ENCODE data around the gene CELSR1.
A peak's percentile ranks its signal among the peaks of the same experiment; 100 is the strongest.

The CELSR1 gene

GRCh38 chr22:46457502-46458488 lies 79.6 kb downstream of the CELSR1 start:
- no peak for DNase-seq

- DNase-seq, result no peak
Measured at GRCh38 chr22:46456818-46457163, 80.6 kb downstream of the CELSR1 start.

DNA sequence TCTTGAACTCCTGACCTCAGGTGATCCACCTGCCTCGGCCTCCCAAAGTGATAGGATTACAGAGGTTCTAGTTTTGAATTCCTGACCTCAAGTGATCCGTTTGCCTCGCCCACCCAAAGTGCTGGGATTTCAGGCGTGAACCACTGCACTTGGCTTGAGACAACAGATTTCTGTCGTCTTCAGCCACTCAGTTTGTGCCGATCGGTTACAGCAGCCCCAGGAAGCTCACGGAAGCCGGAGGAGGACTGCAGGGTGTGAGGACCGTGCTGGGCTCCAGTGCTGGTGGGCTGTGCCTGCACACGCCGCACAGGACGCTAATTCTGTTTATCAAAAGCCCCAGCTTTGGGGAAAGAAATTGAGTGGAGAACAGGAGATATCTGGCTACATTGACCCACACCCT lies 82.0 kb downstream of the CELSR1 start:
- DNase-seq, result no peak

- no peak for DNase-seq
Measured at GRCh38 chr22:46454504-46455269, 82.7 kb downstream of the CELSR1 start.

DNA sequence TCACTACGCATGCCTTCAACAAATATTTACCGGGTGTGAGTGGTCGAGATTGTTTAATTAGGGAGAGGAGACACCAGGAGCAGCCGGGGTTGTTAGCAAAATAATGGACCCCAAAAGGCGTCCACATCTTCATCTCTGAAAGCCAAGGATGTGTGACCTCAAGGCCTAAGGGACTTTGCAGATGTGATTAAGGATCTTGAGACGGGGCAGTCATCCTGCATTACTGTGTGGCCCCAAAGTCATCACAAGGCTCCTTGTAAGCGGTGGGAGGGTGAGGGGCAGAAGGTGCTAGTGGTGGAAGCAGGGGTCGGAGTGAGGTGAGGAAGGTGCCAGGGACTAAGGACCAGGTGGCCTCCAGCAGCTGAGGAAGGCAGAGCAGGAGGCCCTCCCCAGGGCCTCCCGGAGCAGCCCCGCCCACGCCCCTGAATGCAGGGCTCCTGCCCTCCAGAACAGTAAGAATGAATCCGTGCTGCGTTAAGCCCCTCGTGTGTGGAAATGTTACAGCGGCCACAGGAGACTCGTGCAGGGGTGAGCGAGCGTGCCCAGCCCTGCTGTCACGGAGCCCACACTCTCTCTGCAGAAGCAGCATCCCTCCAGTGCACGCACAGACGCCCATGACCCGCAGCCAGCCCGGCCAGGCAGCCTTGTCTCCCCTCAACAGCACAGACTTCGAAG lies 83.5 kb downstream of the CELSR1 start:
- no peak for DNase-seq

GRCh38 chr22:46453006-46453828 lies 84.2 kb downstream of the CELSR1 start:
- no peak for DNase-seq

GRCh38 chr22:46452195-46453005 lies 85.0 kb downstream of the CELSR1 start:
- no peak for DNase-seq

- no peak for DNase-seq
Measured at GRCh38 chr22:46451741-46452140, 85.7 kb downstream of the CELSR1 start.

DNA sequence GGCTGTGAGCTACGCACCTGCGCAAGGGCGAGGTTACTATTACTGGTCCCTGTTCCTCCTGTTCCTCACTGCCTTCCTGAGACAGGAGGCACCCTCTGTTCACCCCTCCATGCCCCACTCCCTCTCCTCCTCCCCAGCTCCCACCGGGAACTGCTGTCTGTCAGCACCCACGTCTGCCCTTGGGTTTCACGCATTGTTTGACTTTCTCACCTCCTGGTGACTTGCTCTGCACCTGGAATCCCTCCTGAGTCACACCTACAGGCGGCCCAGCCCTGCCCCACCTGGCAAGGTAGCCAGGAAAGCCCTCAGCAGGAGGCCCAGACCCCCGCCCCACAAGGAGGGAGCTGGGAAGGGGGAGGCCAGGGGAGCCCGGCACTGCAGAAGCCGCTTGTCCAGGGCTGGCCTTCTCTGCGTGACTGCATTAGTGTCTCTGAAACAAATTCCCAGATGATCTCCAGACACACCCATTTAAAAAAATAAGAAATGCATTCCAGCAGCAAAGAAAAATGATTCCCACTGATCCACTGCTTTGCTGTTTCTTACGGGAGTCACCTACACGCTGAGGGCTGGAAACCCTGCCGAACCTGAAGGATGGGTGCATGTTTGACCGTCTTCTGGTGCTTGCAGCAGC lies 86.4 kb downstream of the CELSR1 start:
- no peak for DNase-seq

DNA sequence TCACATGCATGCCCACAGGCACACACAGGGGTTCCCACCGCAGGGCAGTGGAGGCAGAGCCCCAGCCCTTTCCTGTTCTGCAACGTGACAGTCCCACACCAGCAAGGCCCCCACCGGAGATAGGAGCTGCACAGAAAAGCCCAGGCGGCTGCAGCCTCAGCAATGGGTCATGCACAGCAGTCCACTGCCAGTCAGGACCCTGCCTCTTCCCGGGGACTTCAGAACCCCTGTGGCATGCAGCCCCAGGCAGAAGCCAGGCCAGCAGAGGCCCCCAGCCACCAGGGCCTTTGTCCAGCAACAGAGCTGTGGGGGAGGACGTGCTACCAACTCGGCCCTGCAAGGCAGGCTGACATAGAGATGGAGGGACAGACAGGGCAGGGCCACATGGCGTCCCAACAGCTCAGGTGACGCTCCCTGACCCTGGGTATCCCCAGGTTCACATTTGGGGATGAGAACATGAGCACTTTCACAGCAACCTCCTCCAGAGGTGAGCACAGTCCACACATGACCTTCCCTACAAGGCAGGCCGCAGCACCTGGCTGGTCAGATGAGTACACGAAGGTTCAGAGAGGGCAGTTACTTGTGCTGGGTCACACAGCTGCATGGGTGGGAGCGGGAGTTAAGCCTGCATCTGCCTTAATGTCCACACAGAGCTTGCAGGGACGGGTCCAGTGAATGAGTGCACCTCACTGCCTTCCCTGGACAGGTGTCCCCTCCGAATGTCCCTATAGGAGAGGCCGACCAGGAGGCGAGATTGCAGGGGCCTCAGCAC lies 87.3 kb downstream of the CELSR1 start:
- no peak for DNase-seq

DNA sequence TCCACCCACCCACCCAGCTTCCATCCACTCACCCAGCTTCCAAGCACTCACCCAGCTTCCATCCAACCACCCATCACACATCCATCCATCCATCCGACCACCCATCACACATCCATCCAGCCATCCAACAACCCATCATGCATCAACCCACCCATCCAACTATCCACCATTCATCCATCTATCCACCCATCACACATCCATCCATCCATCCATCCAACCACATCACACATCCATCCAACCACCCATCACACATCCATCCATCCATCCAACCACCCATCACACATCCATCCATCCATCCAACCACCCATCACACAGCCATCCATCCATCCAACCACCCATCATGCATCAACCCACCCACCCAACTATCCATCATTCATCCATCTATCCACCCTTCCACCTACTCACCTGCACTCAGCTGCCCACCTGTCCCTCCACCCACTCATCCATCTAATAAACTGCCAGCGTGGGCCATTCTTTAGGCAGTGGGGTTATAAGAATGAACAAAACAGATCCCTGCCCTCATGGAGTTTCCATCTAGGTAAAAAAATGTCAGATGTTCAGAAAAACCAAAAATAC lies 88.2 kb downstream of the CELSR1 start:
- DNase-seq, result no peak

GRCh38 chr22:46448333-46448732 lies 89.1 kb downstream of the CELSR1 start:
- DNase-seq, result no peak

DNA sequence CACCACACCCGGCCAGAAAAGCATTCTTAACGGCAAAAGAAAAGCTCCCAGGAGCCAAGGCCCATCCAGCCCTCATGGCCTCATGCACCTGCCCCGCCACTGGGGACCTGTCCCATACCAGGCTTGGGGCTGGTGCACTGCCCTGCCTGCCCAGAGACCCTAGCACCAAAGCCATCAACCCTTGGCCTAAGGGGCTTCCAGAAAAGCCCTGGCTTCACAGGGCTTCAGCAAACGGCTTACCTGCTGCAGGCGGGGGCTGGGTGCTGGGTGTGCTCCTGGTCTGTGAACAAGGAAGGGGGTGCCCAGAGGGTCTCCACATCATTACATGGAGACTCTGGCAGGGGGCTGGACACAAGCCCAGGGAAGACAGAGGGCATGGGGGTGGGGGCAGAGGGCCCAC lies 89.5 kb downstream of the CELSR1 start:
- DNase-seq, result no peak

GRCh38 chr22:46446799-46447198 lies 90.6 kb downstream of the CELSR1 start:
- peak; percentile 18 for DNase-seq

- no peak for DNase-seq
Measured at GRCh38 chr22:46445771-46446420, 91.5 kb downstream of the CELSR1 start.

- DNase-seq, result no peak
Measured at GRCh38 chr22:46444390-46444854, 93.0 kb downstream of the CELSR1 start.

- DNase-seq, result no peak
Measured at GRCh38 chr22:46443850-46444389, 93.5 kb downstream of the CELSR1 start.

GRCh38 chr22:46442217-46442853 lies 95.1 kb downstream of the CELSR1 start:
- DNase-seq, result no peak

Measured in NCI-H1092 (cell line).